COLO829 (cell line): ENCODE measurements around the gene DCDC2.
"Not testable (repeated sequence)": the region's sequence is repeated elsewhere in the genome, so short reads cannot be mapped to it uniquely, and the experiment has no call there.

Experiments used
- DNase-seq: peaks from one replicate; pipeline ENCODE4 v3.0.0; 2012; ENCODE audit warnings: low spot score

DCDC2 gene

DNA sequence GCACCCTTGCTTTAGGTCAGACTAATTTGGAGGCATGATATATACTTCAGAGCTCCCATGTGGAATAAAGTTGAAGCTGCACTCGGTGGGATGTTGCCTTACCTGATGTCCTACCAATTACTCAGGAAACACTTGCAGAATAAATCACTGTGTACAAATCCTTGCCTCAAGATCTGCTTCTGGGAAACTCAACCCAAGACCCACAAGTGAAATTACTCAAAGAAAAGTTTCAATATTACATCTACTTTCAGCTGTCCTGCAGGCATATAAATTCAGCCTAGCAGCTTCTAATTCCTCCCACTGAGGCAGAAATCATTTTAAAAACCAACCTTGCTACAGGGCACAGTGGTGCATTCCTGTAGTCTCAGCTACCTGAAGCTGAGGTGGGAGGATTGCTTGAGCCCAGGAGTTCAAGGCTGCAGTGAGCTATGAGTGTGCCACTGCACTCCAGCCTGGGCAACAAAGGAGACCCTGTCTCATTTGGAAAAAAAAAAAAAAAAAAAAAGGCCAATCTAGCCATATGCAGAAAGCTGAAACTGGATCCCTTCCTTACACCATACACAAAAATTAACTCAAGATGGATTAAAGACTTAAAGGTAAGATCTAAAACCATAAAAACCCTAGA lies 20.7 kb upstream of the DCDC2 start:
- no peak for DNase-seq

DNA sequence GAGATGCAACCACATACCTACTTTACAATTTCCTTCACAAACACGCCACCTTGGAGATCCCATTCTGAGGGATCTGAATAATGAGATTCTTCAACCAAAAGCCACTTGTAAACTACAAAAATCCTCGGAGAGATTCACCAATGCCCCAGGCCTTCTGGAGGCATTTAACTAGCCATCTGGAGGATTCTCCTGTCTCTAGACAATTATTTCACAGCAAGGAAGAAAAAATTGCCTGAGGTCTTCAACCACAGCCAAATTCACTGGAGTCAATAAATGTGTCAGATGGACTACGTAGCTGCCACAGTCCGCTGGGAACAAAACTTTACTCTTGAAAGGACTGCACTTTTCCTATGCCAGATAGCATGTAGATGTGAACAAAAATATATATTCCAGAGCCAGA lies 19.0 kb upstream of the DCDC2 start:
- DNase-seq: no peak

DNA sequence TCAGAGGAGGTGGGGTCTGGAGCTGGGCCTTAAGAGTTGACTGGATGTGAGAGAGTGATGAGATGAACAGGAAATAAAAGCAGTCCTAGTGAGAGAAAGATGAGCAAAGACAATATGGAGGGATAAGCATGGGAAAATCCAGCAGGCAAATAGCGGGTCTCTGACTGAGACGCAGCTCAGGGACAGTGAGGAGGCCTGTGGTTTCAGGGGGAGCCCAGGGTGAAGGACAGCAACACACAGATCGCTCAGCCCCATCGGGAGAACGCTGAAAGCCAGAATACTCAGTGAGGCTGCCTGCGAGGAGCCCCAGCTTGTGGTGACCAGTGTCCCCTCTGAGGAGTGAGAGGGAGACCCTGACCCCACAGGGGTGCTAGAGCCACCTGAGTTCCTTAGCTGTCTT lies 16.8 kb upstream of the DCDC2 start:
- no peak for DNase-seq

DNA sequence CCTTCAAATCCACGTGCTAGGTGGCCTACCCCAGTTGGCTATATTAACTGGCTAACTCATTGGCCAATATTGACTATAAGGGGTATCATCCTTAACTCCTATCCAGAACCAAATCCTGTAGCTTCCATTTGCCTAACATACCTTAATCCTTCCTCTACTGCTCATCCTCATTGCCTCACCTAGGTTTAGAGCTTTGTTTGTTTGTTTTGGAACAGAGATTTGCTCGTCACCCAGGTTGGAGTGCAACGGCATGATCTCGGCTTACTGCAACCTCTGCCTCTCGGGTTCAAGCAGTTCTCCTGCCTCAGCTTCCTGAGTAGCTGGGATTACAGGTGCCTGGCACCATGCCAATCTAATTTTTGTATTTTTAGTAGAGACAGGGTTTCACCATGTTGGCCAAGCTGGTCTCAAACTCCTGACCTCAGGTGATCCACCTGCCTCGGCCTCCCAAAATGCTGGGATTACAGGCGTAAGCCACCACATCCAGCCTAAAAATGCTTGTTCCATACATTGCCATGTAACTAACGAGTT lies 7.3 kb upstream of the DCDC2 start:
- DNase-seq: not testable (repeated sequence)

DNA sequence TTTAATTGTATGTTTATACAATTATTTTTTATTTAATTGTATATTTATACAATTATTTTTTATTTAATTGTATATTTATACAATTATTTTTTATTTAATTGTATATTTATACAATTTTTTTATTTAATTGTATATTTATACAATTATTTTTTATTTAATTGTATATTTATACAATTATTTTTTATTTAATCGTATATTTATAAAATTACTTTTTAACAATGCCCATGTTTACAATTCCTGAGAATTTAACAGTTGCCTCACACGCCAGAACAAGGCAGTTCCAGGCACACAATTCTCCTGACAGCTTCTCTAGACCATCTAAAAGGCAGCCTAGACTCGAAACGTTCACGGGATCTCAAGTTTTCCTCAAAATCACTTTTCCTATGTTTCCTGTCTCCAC lies 4.5 kb upstream of the DCDC2 start:
- not testable (repeated sequence) for DNase-seq

DNA sequence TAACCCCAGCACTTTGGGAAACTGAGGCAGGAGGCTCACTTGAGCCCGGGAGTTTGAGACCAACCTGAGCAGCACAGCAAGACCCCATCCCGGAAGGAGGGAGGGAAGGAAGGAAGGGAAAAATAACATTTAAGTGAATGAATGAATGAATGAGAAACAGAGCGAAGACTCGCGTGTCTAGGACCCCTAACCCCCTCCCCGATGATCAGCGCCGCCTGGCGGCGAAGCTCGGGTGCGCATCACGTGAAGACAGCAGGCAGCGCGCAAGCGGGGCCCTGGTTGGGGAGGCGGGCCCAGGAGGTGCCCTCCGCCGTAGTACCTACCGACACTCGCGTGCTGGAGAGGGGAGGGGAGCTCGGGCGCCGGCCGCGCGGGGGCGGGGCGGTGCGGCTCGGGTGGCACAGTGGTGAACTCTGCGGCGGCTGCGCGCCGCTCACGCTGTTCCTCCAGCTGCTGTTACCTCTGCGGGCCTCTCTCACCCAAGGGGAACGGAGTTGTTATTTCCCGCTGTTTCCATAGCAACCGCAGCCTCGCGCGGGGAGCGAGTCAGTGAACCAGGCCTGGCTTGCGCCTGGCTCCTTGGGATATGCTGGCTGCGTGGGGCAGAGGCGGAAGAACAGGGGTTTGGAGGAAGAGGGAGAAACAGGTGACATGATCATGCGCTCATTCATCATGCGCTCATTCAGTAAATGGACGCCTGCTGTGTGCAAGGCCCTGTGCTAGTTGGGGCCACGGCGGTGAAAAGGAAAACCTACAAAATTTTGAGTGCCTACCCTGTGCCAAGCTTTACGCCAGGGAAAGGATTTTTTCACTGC lies 2.0 kb upstream of the DCDC2 start:
- DNase-seq: peak; percentile 38

DNA sequence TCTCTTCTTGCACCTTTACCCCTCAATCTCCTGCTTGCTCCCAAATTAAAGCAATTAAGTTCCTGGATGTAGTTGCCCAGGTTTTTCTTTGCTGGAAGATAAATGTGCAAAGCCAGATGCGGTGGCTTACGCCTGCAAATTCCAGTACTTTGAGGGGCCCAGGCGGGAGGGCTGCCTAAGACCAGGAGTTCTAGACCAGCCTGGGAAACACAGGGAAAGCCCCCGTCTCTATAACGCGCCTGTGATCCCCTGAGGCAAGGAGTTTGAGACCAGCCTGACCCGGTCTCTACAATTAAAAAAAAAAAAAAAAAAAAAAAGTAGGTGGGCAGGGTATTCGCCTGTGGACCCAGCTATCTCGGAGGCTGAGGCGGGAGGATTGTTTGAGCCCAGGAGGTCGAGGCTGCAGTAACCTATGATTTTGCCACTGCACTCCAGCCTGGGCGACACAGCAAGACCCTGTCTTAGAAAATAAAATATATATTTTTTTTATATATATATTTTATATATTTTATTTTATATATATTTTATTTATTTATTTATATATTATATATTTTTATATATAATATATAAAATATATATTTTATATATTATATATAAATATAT lies 461 bp upstream of the DCDC2 start:
- DNase-seq: no peak

DNA sequence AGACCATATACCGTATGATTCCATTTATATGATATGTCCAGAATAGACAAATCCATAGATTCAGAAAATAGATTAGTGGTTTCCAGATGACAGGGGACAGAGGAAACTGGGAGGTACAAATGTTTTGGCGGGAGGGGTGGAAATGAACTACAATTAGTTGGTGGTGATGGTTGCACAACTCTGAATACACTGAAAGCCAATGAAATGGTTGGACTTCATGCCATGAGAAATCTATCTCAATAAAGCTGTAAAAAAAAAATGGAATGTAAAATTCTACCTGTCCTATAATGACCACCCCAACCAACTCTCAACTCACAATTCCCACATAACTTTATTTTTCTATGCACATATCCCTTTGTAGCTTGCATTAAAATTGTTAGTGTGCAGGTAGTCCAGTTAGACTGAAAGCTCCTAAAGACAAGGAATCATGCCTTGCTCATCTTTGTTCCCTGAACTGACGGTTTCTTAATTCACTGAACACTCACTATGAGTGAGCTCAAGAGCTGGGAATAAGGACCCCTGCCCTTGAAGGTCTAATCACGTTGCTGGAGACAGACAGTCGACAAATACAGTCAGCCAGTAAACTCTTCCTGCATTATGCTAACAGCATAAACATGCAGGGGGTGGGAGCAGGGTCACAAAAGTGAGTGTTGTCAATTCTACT lies 1.4 kb downstream of the DCDC2 start:
- no peak for DNase-seq

DNA sequence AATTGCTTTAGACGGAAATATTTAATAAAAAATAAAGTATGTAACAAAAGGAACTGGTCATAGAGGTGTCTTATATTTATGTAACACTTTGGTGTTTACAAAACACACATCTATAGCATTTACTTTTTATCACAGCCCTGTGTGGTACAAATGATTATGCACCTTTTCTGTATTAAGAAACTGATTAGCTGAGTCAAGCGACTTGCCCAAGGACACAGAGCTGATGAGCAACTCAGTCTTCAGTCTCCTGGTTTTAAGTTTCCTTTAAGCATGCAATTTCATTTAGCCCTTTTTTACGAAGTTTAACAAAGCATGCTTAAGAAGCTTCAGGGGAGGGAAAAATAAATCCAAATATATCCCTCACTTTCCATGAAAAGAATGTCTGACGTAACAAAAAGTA lies 2.5 kb downstream of the DCDC2 start:
- DNase-seq: no peak

DNA sequence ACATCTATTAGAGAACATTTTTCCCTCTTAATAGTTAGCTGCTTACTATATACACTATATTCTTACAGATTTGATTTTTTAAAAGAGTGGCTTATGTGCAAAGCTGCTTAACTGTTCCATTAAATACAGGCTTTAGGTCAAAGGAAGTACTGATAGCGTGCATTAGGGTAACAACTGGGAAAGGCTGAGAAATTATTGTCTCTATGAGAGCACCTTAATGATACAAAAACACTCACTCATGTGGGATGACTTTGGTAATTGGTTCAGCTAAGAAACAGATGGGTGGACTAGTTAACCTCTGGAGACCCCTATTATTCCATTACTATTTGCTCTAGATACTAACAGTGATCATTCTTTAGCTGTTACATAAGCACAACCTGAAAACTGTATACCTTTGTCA lies 4.0 kb downstream of the DCDC2 start:
- DNase-seq: no peak

DNA sequence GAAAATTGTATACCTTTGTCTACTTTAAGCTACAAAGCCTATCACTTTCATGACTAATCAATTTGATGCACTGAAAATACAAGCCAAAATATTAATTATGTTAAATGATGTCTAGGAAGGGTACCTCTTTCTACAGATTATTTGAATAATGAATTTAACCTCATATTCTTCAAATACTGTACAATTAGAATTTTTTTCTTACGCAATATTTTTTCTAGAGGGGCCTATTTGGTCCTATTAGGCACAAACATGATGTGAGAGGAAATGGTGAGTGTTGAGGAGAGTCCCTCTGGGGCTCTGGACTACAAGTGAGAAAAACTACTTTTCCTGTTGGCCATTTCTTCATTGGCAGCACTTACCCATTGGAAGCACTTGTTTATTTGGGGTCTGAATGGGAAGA lies 5.4 kb downstream of the DCDC2 start:
- DNase-seq: no peak

DNA sequence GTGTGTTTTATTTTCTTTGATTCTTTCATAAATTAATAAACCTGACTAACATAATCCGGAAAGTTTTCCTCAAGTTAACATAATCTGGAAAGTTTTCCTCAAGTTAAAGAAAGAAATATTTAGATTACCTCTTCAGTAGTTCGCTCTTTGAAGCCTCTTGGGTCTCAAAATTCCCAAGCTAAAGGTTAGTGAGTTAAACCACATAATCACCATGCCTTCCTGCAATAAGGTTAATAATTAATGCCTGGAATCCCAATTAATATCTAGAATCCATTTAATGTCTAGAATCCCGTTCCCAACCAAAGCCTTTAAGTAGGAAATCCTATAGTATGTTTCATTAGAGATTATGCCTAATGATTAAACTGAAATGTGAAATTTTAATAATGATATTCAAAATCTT lies 12.9 kb downstream of the DCDC2 start:
- DNase-seq: no peak

DNA sequence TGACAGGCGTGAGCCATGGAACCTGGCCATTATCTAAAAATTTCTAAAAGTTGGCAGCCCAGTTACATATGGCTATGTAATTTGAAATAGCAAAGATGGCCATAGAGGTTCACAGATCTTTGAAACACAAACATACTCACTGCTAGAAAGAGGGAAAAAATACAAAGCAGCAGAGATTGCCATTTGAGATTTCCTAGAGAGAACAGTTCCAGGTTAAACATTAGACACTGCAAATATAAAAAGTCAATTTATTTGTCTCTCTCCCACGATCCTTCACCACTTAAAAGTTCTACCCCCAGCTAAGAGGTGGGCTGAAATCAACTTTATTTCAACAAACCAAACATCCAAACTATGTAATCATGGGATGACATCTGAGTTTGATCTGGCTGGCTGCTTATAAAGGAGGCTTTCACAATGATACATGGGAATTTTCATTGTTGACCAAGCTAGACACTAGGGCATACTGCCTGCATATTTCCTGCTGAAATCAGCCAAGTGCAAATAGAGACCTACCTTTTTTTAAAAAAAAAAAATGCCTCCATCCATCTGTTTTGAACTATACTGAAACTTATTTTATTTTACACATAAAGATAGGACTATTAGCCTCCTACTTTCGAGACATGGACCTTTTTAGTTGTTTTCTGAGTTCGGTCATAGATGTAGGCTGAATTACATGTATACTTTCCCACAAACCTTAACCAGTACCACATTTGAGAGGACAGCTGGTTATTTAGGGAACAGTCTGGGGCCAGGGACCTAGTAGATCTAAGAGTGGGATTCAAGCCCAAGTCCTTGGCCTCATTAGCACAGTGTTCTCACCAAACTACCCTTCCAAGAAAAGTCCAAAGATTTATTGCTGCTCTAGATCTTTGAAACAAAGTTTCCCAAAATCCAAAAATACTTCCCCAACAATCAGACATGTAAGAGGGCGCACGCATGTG lies 16.6 kb downstream of the DCDC2 start:
- no peak for DNase-seq

DNA sequence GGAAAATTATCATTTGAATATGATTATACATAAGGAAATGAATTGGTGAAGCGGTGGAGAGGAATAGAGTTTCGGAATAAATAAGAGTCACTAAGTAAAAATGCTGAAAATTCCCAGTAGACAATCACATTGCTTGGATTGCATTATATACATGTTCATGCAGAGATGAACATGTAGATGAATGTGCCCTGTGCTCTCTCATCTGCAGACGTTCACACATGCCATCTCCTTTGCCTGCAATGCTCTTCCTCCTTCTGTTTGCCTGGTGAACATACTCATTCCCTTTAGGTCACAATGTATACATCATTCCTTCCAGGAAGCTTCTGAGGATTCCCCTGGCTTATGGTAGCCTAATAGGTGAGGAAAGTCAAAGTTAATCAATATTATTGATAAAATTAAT lies 17.9 kb downstream of the DCDC2 start:
- no peak for DNase-seq

DNA sequence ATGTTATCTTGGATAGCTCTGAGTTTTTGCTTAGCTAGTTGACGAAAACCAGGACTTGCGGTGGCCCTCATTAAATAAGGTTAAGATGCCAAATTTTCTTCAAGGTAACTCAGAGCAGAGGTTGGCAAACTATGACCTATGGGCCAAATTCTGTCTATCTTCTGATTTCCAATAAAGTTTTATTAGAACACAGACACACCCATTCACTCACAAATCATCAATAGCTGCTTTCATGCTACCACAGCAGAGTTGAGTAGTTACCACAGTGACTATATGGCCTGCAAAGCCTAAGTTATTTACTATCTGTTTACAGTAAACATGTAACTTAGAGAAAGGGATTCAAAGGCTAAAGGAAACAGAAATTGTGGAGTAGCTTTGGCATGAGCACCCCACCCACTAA lies 23.6 kb downstream of the DCDC2 start:
- no peak for DNase-seq

DNA sequence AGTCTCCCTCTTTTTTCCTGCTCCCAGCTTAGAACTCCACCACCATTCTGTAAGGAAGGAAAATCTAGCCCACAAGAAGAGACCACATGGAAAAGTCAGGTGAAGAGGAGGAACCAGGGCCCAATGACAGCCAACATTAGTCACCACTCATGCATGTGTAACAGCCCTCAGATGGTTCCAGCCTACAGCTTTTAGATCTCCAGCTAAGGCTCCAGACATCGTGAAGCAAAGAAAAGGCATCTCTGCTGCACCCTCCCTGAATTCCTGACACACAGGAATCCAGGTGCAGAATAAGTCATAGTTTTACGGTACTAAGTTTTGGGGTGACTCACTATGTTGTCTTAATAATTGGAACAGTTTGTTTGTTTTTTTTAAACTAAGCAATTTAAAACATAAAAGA lies 25.5 kb downstream of the DCDC2 start:
- no peak for DNase-seq

DNA sequence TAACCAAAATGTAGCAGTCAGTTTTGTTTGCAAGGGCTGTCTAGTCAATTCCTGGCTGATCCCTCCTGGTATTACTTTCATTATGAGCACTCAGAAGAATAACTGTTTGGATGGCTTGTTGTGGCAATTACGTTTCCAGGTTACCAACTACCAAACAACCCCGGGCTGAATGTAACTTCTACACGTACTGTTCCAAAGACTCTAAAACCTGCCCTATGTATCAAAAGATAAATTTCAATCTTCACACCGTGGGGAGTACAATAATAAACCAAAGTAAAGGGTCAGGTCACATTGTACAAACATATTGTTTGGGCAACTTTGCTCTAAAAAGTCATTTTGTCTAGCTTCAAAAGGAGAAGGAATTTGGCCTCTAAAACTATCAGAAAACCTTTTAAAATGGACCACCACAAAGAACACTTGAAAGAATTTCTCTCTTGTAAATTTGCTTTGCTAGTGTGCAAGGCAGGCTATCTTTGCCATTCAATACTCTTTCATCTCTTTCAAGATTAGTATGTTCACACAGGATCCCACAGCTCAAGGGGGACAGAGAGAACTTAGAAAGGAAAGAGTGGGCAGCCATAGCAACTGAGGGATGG lies 27.6 kb downstream of the DCDC2 start:
- no peak for DNase-seq

DNA sequence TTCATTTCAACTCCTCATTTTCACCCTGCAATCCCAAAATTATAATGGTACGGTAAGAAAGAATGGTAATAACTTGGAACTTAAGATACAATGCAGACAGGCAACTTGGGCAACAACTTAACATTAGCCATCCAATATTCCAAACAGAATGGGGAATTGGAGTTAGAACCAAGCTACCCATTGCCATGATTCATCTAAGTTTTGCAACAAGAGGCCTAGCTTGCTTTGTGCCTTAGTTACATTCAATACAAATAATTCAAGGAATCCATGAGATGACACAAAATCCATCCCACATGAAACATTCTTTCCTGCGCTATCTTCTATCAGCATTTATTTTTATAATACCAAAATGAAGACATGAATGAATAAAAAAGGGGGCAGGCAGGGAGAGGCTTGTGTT lies 28.4 kb downstream of the DCDC2 start:
- no peak for DNase-seq

DNA sequence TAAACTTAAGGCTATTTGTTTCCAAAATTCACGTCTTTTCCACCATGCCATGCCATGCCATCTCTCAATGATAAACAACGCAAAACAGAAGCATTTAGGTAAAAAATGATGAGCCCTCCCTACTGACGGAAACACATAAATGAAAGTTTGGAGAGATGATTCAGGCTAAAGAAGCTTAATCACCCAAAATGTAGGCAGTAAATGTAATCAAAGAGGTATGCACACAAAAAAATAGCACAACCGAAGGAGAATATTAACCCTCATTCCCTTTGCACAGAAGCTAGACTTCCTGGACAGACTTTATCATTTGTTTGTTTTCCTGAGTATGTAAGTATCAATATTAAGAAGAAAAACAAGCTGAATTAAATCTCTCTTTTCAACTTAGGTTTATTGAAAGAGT lies 28.8 kb downstream of the DCDC2 start:
- DNase-seq: no peak

DNA sequence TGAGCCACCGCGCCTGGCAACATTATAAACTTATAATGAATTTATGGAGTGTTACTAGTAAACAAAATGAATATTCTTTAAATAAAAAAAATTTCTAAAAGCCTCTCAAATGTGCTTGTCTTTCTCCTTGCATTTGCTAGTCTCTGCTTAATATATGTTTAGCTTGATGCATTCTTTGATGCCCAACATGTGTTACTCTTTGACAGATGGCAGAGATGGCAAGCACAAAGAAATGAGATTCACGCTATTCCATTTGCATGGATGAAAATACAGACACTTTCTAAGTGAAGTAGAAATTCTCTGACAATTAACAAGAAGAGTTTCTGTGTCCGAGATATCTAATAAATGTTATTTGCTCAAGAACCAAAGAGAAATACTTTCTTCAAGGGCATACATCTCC lies 30.1 kb downstream of the DCDC2 start:
- no peak for DNase-seq

DNA sequence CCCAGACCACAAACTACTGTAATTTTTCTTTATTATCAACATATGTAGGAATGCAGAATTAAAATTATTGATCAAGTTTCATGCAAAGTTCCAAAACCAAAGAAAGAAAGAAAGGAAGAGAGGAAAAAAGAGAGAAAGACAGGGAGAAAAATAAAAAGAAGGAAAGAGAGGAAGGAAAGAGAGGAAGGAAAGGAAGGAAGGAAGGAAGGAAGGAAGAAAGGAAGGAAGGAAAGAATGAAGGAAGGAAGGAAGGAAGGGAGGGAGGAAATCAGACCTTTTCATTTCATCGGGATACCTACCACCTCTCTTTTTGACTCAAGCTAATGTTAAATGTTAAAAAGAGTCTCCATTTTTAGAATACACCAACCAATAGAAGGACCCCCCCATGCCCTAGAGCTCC lies 31.9 kb downstream of the DCDC2 start:
- no peak for DNase-seq
